GM21825 (cell line): ENCODE results near the gene ARV1.
"Not testable (repeated sequence)": the region's sequence is repeated elsewhere in the genome, so short reads cannot be mapped to it uniquely, and the experiment has no call there.

ENCODE experiments used
- ATAC-seq: cut with Tn5 transposase; IDR thresholded peaks from one replicate; pipeline ENCODE4 v1.9.1; 2021; ENCODE audit warnings: mild to moderate bottlenecking, moderate library complexity; ENCODE audit not compliant: unreplicated experiment

The ARV1 gene

DNA sequence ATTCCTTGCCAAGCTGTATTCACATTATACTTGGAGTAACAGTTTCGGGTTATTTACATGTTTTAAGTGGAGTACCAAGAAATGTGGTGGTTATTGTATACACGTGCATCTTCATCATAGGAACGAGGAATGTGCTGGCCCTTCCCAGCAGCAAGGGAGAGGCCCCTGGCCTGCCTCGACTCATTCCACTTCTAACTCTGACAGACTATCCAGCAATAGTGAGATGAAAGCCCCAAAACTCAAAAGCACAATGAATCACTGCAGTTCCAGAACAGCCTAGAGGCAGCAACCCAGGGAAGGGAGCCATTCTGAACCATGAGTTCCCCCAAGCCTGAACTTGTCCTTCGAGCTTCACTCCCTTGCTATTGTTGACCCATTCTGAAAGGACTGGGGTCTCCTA, 38.1 kb downstream of the ARV1 start:
- ATAC-seq = no peak

DNA sequence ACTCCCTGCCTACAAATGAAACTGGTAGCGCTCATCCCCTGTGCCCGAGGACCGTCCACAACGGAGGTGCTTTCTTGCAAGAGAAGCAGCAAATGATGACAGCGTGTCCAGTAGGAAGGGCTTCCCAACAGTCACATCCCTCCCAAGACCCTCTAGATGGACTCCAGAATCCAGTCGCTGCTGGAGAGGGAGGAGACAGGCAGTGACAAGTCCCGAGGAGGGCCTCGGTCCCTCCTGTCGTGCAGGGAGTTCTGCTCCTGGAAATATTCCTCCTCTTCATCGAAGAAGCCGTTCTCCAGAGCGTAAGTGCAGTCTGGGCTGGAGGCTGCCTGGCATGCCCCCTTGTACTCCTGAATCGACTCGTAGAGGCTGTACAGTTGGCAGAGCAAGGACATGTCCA, 40.8 kb downstream of the ARV1 start:
- ATAC-seq = no peak

DNA sequence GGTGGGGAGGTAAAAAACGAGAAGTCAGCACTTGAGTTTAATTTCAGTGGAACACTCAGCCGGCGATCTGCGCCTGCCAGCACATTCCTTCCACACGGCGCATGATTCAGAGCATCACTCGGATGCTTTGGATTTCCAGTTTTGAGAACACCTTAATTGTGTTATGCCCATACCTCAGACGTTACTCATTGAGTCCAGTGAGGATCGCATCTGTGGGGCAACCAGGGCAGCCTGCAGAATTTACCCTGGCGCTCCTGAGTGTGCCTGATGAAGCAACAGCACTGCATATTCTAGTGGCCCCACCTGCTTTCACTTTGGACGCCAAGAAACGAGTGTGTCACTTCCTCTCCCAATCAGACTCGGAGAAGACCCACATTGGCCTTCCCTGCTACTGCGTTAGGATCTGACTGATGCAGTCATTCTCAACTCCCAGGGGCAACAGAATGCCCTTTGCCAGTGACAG, 41.3 kb downstream of the ARV1 start:
- ATAC-seq = no peak

DNA sequence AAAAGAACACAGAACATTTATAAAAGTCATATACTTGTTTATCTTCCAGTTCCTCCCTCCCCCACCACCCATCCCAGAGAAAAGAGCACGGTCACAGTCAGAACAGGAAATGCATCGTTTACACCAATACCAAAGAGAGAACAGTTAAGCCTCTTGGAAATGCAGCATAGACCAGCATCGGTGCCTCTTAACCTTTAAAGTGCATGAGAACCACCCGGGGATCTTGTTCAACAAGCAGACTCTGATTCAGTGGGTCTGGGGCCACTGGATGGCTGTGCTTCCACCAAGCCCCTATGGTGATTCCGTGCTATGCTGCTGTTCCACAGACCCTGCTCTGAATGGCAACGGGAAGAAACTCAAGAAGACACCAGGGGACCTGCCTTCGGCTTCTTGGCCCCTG, 41.9 kb downstream of the ARV1 start:
- no peak for ATAC-seq

DNA sequence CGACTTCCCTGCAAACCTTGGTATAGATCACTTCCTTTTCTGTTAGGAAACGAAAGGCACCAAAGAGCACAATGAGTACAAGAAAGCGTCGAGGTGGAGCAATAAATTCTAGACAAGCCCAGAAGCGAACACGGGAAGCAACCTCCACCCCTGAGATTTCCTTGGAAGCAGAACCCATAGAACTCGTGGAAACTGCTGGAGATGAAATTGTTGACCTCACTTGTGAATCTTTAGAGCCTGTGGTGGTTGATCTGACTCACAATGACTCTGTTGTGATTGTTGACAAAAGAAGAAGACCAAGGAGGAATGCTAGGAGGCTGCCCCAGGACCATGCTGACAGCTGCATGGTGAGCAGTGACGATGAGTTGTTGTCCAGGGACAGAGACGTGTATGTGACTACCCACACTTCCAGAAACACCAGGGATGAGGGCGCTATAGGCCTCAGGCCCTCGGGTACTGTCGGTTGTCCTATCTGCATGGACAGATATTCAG, 42.7 kb downstream of the ARV1 start:
- no peak for ATAC-seq

DNA sequence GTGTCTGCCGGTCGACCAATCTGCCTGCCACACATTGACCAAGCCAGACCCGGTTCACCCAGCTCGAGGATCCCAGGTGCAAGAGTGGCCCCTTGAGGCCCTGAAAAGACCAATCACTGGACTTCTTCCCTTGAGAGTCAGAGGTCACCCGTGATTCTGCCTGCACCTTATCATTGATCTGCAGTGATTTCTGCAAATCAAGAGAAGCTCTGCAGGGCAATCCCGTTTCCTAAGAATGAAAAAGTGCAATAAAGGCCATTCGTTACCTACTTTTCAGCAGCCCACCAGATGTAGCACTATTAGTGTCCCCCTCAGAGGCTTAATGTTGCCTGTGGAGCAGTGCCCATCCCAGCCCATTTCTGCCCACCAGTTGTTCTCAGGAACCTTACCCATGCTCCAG, 43.6 kb downstream of the ARV1 start:
- ATAC-seq = not testable (repeated sequence)

DNA sequence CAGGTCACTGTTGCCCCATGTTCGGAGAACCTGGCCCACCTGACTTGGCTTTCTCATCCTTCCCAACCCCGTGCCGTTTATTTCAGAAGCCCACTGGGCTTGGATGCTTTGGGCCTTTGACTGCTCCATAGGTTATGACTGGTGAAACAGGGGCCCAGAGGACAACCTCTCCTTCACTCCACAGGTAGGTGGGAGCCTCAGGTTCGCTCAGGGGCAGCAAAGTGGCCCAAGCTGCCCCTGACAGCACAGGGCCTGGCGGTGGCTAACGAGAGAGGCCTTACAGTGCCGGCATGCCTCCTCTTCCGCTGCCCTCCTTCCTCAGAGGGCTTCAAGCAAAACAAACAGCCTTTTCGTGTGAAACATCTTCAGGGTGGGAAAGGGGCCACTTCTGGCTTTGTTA, 44.3 kb downstream of the ARV1 start:
- ATAC-seq = no peak

DNA sequence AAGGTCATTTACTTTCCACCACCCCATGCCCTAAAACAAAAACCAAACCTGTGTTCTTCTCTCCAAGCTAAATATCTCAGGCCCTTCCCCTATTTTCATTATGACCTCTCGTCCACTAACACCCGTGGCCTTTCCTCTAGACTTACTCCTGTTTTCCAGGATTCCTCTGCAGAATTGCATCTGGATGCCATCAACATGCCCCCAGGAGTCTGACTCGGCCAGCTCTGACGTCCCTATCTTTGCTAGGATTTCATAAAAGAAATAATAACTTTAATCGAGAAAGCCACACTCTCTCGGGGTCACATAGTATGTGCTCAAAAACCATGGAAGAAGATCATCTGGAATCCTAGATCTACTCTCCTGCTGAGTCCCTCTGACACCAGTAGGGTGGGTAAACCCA, 47.7 kb downstream of the ARV1 start:
- ATAC-seq = no peak

DNA sequence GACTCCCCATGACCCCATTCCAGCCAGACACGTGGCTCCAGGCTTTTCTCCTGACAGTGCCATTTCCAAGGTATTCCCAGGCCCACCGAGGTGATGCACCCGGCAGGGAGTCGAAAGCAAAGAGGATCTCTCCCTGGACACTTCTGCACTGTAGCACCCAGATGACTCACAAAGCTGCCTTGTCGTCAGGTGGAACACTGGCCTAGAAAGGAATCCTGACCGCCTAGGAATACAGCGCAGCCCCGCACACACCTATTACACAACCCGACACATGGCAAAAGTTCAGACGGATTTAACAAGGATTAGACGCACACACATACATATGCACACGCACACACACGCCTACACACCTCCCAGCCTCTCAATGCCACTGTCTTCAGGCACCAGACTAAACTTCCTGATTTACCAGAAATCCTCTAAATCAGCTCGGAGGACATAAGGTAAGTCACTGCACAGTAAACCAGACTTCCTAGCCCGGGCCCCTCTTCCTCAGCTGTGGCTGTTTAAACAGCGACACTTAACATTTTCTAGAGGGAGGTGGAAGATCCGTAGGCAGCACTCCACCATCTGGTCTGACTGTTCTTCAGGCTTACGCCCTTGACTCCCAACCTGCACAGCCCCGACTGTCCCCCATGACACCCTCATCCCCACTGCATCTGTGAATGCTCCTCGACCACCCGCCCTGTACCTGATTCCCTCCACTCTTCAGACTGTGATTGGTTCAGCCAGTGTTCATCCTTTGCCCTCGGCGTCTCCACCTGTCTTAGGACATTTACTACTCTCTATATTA, 48.4 kb downstream of the ARV1 start:
- ATAC-seq = no peak

DNA sequence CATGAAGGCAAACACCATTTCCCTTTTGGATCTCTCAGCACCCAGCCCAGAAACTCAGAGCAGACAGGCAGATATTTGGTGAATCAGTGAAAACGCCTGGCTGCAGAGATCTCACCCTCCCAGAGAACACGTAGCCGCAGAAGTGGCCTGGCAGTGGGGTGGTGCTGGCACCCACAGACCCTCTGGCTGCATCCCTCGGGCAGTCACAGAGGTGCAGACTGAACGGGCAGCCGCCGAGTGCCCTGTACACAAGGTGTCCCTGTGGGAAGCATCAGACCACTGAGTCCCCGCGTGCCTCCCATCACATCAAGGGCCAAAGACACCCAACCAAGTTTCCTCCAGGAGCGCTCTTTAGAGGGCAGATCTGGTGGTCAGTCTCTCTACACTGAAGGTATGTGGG, 49.1 kb downstream of the ARV1 start:
- ATAC-seq = no peak

DNA sequence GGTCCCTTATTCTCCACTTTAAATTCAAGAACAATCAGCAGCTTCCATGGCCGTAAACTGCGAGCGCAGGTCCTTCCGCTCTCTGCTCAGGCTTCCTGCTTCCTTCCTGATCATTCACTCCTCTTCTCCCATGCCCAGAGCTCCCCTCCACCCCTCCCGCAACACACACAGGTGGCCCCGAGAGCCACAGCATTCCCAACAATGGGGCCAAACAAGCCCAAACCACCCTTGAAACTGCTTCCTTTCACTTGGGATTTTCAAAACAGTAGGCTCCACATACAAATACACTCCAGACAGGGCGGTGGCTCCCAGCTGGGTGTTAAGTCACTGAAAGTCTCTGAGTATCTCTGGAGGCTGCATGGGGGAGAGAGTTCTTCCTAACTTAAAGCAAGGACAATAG, 49.8 kb downstream of the ARV1 start:
- ATAC-seq = no peak

DNA sequence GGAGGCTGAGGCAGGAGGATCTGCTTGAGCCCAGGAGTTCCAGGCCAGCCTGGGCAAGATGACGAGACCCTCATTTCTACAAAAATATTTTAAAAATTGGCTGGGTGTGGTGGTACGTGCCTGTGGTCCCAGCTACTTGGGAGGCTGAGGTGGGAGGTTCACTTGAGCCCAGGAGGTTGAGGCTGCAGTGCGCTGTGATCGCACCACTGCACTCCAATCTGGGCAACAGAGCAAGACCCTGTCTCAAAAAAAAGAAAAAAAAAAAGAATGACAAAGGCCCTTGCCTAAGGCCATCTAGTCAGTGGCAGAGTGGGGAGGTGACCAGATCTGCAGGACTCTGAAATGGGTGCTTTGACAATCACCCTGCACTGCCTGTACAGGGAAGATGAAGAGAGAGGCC, 50.4 kb downstream of the ARV1 start:
- ATAC-seq = not testable (repeated sequence)

DNA sequence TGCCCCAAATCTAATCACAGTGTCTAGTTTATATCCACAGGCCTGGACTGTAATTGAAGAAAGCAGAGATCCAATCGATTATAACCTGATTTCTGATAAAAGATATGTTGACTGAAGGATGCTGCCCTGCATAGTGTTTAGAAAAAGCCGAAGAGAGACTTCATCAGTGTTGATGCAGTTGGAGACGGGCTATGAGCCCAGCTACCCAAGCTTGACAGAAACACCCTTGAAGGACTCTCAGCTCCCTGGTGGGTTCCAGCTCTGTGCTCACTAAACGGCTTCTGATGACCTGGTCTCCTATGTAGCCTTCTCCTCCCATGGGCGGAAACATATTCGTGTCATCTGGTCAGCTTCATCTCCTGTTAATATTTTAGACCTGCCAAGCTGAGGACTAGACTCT, 50.9 kb downstream of the ARV1 start:
- ATAC-seq = no peak

DNA sequence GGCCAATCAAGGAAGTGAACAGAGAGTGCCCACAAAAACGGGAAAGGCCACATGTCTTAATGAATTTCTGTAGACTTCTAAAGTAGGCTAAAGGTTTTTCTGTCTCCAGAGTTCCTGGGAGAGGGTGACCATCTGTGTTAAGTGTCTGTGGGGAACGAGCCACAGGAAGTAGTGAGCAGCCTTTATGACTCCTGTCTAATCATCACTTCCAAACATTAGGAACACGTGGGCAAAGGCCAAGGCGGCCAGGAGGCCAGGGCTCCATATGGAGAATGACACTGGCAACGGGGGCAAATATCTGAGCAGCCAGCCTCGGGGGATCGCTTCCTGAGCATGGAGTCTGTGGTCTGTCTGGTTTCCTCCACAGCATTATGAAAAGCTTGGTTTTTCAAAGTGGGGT, 54.1 kb downstream of the ARV1 start:
- ATAC-seq = no peak

DNA sequence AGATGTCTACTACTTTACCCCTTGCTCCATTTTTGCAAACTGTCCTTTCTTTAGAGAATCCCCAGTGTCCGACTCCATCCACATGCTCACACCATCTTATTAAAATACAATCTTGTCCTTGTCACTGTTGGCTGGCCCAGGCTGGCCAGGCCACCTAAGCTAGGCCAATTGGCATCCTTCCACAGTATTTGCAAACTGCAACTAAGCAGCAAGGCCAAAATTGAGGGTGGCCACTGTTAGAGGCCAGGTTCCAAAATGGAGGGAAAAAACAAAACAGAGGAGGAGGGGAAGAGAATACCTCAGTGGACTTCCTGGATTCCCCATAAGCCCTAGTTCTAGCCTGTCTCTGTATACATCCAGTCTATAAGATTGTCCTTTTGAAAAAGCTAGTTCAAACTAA, 56.9 kb downstream of the ARV1 start:
- ATAC-seq = no peak

DNA sequence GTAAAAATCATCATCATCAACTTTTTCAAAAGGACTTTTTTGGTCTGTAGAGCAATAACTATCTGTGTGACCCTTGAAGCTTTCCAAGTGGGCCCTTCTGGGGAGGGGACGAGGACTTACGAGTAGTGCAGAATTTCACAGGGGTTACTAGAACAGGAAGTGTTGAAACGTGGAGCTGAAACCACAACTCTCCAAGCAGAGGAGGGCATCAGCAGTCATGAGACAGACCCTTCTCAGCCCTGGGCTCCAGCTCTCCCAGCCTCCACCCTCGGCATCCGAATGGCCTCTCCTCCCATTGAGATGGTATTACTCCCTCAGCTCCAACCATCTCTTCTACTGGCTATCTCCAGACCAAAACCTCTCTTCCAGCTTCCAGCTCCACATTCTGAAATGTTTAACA, 57.5 kb downstream of the ARV1 start:
- no peak for ATAC-seq

DNA sequence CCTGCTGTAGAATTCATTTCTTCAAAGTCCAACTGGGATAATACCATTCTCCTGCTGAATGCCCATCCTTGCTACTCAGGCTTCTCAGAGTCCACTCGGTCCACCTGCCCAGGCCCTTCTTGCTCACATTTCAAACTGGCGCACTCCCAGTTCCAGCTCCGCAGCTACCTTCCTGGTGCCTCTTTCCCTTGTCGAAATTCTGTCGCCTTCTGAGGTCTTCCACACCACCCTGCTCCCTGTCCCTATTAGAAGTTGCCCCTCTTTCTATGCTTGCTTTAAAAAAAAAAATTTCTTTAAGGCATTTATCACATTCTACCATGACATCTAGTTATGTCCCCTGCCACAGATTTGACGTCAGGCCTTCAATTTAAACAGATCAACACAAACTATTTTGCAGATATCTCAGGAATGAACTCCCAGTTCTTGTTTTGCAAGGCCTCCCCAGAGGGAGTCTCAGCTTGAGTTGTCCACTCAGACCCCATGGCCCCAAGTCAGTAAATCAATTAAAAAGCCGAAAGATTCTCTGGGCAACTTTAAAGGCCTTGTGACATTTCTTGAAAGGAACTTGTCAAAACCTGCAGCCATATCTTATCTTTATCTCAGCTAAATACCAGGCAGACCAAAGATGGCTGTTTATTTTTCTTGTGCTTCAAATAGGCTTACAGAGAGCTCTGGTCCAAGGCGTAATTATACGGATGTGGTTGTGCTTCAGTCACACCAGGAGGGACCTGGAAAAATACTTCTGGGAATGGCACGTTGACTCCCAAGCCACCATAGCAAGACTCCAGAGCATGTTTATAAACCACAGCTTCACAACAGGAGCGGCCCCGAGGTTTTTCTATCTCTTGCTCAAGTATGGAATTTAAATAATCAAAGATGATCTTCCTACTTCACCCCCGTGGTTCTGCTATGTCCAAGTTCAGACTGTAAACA, 59.0 kb downstream of the ARV1 start:
- ATAC-seq = no peak

DNA sequence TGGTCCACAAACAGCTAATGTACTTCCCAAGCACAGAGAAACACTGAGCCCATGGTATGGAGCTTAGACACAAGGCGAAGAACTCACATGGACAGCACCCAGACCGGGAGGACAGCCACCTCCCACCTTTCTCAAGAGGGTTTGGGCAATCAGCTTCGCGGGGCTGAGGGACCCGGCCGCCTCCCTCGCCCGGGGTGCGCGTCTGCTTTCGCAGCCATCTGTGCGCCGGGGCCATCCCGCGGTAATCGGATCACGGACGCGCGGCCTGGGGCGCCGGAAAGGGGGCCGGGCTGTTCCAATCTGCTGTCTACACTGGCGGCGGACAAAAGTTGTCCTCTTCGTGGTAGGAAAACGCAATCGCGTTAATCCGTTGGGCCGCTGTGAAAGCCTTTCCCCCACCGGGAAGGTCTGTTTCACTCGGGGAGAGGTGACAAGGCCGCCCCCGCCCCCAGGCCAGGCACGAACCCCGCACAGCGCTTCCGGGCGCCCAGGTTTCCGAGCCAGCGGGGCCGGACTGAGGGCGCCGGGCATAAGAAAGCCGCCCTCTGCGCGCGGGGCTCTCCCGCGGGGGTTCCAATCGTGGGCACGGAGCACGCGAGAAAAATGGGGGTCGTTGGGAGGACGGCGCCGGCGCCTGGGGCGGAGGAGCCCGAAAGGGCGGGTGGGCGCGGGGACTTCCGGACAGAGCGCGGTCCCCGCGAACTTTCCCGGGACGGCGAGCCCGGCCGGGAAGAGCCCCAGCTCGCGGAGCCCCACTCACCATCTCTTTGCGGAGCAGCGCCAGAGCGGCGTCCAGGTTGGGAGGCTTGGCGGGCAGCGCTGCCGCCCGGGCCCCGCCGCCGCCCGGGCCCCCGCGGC, 60.5 kb downstream of the ARV1 start:
- ATAC-seq = peak; percentile 38

DNA sequence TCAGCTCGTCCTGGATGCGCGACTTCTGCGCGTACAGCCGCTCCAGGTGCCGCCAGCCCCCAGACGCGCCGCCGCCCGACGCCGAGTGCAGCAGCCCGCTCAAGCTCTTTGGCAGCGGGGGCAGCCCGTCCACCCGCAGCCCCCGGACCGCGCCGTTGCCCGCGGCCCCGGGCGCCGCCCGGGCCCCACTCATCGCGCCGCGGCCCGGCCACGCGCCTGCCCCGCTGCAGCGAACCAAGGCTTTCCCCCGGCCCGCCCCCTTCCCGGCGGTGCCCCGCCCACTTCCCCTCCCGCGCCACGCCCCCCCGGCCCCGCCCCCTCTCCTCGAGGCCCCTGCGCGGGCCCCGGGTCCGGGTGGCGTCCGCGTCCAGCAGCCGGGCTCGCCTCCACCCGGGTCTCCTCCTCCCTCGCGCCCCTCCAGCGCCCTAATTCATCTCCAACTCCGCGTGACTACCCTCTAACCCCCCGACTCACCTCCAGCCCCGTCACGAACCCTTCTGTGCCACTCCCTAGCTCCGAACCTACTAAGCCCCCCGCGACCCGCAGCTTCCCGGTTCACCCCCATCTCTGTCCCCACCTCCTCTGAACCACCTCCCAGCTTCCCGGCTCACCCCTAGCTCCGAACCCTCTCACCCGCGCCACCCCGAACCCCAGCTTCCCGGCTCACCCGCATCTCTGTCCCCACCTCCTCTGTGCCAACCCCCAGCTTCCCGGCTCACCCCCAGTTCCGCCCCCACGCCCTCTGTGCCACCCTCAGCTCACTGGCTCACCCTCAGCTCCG, 61.3 kb downstream of the ARV1 start, which contains the start of gene FAM89A:
TSS of gene FAM89A (minus strand) at position 236 of the 781 bp plus-strand sequence. CDS start at position 193, 43 bp downstream.
- ATAC-seq = peak; percentile 60
